Inflammatory macrophage treated with lipopolysaccharide for 4 hours (primary cell): ENCODE results near the gene MORC3.
"Not testable (repeated sequence)": the region's sequence is repeated elsewhere in the genome, so short reads cannot be mapped to it uniquely, and the experiment has no call there.

Experiments used
- DNase-seq: peaks from one replicate; pipeline ENCODE4 v3.0.0-alpha.2; 2020

The MORC3 gene

DNA sequence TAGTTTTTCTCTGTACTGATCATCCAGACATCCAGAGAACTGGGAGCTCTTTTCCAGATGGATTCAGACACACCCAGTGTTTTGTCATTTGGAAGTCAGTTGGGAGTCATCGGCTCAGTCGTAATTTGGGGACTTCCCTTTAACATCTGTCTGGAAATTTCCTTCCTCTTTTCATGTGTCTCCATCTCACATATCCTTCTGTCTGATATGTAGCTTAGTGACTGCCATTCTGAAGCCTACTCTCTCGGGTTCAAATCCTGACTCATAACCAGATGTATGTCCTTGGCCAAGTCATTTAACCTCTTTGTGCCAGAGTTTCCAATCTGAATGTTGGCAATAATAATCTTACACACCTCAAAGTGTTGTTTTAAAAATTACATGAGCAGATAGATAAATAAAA, 3.0 kb downstream of the MORC3 start:
- peak; percentile 95 for DNase-seq

DNA sequence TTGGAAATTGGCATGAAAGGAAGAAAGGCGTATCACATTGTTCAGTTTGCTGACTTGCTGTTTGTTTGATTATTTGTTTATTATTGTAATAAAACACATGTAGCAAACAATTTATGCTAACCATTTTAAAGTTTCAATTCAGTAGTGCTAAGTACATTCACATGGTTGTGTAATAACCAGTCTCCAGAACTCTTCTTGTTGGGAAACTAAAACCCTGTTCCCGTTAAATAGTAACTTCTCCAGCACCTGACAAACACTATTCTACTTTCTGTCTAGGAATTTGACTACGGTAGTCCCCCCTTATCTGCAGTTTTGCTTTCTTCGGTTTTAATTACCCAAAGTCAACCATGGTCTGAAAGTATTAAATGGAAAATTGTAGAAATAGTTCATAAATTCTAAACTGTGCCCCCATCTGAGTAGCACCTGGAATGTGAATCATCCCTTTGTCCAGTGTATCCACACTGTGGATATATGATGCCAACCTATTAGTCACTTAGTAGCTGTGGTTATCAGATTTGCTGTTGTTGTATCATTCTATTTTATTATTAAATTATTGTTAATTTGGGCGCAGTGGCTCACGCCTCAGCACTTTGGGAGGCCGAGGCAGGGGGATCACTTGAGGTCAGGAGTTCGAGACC, 5.5 kb downstream of the MORC3 start:
- DNase-seq = peak; percentile 55

DNA sequence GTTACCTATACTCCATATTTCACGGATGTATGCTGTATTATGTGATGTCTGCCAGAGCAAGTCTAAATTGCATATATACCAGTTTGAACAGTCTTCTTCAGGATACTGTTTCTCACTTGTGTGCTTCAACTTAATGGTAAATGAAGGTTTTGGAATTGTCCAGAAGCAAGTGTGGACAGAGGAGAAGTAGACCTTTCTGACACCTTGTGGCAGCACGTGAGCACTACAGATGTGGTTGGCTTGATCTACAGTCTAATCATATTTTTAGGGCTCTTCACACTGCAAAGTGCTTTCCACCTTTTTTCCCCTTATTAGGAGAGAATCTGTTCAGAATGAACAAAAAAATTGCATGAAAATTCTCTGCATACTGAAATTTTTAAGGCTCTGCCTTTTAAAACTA, 10.9 kb downstream of the MORC3 start:
- peak; percentile 44 for DNase-seq

DNA sequence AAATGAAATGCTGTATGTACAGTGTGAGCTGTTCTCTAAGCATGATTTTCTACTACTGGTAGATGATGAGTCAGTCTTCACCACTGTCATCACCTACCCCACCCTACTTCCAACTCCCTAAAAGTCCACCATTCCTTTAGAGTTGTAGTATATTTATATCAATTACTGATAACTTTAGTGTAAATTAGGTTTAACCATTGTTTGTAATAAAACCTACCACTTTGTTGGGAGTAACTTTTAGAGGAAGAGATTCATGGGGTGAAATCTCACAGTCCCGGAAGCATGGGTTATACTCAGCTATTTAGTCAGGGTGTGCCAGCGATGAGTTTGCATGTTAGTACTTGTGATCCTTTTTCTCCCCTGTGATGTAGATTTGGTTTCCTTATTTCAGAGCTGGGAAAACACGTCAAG, 17.1 kb downstream of the MORC3 start:
- DNase-seq = no peak

DNA sequence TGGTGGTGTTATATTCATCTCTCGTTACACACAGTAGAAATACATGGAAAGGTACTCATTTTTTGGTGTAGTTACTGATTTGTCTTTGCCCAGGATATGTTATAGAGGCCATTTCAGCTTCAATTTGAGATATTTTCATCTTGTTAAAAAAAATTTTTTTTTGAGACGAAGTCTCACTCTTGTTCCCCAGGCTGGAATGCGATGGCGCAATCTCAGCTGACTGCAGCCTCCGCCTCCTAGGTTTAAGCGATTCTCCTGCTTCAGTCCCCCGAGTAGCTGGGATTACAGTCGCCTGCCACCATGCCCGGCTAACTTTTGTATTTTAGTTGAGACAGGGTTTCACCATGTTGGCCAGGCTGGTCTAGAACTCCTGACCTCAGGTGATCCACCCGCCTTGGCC, 19.0 kb downstream of the MORC3 start:
- DNase-seq = no peak

DNA sequence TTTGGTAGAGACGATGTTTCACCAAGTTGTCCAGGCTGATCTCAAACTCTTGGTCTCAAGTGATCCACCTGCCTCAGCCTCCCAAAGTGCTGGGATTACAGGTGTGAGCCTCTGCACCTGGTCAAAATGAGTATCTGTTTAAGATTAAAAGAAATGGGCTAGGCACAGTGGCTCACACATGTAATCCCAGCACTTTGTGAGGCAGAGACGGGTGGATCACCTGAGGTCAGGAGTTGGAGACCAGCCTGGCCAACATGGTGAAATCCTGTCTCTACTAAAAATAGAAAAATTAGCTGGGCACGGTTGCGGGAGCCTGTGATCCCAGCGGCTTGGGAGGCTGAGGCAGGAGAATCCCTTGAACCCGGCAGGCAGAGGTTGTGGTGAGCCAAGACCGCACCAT, 22.6 kb downstream of the MORC3 start:
- DNase-seq = not testable (repeated sequence)

DNA sequence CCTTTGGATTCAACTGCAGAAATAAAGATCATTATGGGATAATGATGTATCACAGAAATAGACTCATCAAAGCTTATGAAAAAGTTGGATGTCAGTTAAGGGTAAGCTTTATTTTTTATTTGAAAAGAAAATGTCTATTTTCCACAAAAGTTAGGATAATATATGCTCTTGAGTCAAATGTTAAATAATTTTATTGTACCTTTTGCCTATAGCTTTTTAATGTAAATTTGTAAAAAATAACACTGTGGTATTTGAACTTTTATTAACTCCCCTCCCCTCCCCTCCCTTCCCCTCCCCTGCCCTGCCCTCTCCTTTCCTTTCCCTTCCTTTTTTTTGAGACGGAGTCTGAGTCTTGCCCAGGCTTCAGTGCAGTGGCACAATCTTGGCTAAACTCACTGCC, 24.9 kb downstream of the MORC3 start:
- no peak for DNase-seq

DNA sequence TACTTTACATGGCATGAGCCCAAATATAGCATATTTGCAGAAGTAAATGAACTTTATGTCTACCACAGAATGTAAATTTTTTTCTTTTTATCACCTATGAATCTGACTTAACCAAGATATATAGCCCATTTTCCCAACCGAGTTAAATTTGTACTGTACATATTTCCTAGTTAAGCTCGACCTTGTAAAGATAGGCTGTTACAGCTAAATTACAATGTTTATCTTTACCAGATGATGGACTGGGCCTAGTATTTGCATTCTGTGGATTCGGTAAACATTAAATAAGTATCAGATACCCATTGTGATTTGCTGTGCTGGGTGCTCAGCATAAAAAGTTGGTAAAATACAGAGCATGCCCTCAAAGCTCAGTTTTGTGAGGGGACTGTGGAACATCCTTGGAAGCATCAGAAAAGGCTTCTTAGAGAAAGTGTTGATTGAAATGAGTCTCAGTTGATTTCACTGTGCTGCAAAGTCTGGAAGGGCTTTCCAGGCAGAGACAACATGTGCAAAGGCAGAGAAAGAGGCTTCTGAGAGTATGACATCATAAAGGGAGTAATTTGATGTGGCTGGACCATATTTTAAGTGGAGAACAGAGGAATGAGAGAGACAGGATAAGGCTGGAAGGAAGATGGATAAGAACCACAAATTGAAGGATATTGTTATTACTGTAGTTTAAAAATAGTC, 27.4 kb downstream of the MORC3 start:
- no peak for DNase-seq

DNA sequence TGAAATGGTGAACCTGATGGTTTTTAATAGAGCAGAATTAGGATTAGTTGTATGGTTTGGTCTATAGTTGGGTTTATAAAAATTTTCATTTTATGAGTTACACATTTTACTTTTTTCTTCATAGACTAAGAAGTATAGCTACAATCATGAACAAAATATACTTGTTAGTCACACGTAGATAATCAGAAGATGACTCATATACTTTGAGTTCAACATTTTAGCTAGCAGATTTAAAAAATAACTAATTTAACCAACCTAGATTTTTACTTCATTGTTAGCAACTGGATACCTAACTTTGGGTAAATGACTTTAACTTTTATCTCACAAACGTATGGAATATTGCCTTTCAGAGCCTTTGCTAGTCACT, 27.9 kb downstream of the MORC3 start:
- DNase-seq = no peak

DNA sequence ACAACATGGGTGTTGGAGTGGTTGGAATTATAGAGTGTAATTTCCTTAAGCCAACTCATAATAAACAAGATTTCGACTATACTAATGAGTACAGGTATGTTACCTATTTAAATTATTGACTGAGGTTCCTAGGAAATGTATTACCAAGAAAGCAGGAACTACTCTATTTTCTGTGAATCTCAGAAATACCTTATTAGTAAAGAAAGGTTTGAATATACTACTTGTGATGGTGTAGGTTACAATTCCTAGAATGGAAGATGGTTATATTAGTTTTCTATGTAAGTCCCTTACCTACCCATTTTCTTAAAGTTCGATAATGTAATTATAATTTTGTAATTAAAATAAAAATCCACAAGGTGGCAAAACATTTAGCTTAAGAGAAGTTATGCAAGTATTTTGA, 29.3 kb downstream of the MORC3 start:
- no peak for DNase-seq

DNA sequence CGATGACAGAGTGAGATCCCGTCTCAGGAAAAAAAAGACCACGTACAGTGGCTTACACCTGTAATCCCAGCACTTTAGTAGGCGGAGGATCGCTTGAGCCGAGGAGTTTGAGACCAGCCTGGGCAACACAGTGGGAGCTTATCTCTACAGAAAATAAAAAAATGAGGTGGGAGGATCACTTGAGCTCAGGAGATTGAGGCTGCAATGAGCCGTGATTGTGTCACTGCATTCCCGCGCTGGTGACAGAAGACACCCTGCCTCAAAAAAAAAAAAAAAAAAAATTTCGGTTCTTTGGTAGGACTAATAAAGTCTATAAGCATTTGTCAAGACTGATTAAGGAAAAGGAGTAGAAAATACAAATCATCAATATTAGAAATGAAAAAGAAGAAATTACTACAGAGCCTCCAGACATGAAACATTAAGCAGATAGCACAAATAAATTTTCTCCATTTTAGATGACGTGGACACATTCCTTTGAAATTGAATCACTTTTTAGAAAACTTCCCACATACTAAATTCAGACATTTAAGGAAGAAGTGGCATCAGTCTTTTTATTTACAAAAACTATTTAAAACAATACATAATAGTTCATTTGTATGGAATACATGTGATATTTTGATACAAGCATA, 30.4 kb downstream of the MORC3 start:
- no peak for DNase-seq

DNA sequence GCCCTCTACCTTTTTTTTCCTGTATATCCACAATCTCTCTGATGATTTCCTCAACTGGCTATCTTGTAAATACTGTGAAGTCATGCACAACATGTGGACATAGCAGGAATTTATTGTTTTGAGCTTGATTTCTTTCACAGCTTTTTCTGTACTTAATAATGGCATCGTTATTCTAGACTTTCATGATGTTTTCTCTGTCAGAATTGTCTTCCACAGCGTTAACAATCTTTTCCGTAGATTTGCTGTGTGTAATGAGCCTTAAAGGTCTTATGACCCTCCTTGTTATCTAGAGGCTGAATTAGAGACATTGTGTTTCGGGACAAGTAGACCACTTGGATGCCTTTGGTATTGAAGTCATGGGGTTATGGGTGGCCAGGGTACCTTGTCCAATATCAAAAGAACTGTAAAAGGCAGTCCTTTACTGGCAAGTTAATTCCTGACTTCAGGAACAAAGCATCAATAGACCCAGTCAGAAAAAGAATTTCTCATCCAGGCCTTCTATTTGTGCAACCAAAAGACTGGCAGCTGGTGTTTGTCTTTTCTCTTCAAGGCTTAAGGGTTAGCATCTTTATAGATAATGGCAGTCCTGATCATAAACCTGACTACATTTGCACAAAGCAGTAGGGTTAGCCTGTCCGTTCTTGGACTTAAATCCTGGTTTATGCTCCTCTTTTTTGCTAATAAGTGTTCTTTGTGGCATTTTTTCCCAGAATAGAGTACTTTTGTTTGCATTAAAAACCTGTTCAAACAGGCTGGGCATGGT, 35.1 kb downstream of the MORC3 start:
- no peak for DNase-seq

DNA sequence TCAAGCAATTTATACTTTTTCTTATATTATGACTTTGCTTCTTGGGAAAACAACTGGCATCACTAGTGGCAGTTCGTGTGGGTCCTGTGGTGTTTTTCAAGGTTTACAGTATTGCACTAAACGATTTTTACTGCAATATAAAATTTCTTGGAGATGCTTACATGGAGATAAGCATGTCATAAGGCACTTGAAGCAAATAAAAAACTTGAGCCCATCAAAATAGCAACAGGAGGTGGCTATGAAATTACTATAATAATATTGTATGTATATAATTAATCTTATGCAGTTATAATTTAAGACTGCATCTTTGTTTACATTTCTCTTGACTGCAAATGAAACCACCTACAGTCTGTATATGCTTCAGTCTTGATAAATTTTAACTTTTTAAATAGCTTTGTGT, 35.9 kb downstream of the MORC3 start:
- no peak for DNase-seq

DNA sequence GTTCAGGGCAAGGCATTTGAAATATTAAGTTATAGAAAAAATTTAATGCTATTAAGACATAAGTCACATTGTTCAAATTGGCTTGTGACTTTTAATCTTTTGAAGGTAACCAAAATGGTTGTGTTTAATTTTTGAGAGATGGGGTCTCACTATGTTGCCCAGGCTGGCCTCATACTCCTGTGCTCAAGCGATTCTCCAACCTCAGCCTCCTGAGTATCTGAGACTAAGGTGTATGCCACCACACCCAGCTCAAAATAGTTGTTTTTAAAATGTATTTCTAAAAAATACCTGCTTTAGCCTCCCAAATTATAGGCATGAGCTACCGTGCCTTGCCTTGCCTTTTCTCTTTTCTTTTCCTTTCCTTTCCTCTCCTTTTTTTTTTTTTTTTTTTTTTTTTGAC, 39.2 kb downstream of the MORC3 start:
- no peak for DNase-seq

DNA sequence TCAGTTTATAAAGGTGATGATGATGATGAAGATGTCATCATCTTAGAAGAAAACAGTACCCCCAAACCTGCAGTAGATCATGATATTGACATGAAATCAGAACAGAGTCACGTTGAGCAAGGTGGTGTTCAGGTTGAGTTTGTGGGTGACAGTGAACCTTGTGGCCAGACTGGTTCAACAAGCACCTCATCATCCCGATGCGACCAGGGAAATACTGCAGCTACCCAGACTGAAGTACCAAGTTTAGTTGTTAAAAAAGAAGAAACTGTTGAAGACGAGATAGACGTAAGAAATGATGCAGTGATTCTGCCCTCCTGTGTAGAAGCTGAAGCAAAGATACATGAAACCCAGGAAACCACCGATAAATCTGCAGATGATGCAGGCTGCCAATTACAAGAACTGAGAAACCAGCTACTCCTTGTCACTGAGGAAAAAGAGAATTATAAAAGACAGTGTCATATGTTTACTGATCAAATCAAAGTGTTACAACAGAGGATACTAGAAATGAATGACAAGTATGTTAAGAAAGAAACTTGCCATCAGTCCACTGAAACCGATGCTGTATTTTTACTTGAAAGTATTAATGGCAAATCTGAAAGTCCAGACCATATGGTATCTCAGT, 49.2 kb downstream of the MORC3 start:
- no peak for DNase-seq

DNA sequence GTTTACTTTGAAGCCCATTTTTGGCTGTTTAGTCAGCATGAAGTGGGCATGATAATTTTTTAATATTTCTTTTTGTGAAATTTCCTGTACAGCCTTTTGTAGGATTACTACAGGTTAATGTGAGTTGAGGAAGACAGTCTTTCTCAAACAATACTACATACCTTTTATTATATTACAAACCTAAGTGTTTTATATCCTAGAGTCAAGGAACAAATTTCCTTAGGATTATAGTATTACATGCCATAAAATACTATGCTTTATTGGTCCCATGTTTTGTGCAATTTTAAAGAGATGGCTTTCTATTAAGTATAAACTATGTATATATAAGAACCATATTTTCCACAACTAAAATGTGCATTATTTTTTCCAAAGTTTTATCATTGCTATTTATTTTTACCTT, 56.0 kb downstream of the MORC3 start:
- no peak for DNase-seq

DNA sequence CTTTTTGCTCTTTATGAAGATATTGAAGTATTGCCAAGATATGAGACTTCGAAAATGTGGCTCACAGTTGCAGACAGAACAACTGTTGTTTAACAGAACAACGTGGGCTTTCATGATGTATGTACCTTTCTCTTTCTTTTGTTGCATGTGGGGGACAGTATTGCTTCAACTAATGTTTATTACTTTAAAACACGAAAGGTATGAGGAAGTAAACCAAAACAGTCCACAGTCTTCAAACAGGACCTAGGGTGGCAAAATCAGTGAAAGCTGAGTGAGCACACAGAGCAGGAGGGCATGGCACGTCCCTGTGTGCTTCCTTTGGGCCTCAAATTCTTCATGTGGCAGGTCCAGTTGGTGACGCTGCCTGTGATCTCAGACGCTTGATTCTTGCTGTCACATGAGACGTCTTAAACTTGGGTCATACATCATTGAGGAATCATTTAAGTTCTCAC, 57.4 kb downstream of the MORC3 start:
- DNase-seq = no peak

DNA sequence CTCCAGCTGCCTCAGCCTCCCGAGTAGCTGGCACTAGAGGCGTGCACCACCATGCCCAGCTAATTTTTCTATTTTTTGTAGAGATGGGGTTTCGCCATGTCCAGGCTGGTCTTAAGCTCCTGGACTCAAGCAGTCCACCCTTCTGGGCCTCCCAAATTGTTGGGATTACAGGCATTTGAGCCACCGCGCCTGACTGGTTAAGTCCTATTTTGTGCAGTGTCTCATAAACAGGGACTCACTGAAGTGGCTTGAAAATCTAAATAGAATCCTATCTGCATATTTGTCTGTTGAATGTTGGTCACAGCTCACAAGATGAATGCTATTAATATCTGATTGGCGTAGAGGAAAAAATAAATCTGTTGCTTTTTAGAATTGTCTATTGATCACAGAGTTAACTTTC, 59.3 kb downstream of the MORC3 start:
- no peak for DNase-seq

DNA sequence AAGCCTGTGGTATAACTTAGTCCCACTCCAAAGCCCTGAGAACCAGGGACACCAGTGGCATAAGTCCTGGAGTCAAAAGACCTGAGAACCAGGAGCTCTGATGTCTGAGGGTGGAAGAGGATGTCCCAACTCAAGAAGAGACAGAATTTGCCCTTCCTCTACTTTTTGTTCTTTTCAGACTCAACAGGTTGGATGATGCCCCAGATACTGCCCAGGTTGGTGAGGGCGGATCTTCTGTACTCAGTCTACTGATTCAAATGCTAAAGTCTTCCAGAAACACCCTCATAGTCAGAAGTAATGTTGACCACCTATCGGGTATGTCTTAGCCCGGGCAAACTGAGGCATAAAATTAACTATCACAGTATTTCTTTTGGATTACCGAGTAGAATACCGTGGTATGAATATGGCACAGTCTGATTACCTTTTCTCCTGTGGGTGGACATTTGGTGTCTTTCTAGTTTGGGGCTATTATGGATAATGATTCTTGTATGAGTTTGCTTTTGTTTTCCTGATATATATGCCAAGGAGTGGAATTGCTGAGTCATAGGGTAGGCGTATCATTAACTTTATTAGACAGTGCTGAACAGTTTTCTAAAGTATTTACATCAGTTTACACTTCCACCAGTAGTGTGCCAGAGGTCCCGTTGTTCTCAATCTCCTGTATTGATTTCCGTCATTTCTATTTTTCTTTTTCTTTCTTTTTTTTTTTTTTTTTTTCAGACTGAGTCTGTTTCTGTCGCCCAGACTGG, 62.0 kb downstream of the MORC3 start:
- no peak for DNase-seq

DNA sequence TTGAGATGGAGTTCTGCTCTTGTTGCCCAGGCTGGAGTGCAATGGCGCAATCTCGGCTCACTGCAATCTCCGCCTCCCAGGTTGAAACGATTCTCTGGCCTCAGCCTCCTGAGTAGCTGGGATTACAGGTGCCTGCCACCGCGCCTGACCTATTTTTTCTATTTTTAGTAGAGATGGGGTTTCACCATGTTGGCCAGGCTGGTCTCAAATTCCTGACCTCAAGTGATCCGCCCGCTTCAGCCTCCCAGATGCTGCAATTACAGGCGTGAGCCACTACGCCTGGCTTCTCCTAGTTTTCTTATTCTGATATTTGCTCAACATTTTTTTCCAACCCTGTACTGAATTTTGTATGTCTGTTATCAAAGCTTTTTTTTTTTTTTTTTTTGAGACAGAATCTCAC, 62.7 kb downstream of the MORC3 start:
- not testable (repeated sequence) for DNase-seq

DNA sequence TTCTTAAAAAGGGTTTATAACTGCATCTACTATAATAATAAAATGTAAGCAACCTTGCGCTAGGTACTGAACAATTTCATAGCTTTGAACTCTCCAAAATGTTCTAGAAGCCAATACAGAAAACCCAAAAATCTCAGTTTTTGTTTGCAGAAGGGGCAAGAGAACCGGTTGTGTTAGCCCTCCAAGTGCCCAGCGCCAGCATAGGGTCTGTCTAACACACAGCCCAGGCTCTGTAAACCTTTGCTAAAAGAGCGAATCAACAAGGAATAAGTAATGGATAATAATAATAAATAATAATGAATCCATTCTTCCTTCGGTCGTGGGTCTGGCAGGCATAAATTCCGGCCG, 64.9 kb downstream of the MORC3 start:
- DNase-seq = no peak

DNA sequence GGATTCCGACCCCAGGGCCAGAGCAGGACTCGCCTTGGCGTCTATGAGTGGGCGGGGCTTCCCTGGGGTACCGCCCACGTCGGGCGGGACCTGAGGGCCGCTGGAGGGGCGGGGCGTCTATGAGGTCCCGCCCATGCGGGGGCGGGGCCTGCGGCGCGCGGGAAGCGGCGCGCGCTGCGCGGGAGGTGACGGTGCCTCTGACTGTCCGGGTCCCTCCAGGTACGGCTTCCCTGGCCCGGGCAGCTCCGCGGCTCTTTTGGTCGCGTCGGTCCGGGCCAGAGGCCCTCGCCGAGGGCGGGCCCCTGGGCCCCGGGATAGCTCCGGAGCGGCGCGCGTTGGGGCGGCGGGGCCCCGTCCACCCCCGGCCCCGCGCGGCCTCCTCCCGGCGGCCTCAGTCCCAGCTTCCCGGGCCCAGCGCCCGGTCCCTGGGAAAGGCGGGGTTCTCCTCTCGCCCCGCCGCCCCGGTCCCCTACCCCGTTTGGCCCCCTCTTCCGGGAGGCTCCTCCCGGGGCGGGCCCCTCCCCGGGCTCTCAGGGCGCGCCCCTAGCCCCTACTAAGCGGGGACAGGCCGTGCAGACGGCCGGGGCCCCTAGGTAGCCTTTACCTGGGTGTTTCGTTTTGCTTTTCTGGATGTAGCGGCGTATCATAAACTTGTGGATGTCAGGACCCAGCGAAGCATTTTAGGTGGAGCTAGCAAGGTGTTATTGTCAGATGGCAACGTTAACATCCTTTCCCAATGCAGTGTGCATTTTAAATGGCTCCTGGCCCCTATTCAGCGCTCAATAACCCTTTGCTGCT, 65.4 kb downstream of the MORC3 start, which contains the start of gene CHAF1B:
CHAF1B (plus strand) TSS at position 160 of the 798 bp plus-strand sequence. CDS start 745 bp downstream, outside the sequence.
- DNase-seq = peak; percentile 89
